NCI-H2107 treated with DMSO at 0.1 percent for 48 hours (cell line): ENCODE data around the gene DYTN.
"Not testable (repeated sequence)": the region's sequence is repeated elsewhere in the genome, so short reads cannot be mapped to it uniquely, and the experiment has no call there.

Experiments
- DNase-seq: peaks from one replicate; lab custom pipeline; 2025; ENCODE audit not compliant: unreplicated experiment; lab: John Stamatoyannopoulos, UW

DYTN gene, protein sequence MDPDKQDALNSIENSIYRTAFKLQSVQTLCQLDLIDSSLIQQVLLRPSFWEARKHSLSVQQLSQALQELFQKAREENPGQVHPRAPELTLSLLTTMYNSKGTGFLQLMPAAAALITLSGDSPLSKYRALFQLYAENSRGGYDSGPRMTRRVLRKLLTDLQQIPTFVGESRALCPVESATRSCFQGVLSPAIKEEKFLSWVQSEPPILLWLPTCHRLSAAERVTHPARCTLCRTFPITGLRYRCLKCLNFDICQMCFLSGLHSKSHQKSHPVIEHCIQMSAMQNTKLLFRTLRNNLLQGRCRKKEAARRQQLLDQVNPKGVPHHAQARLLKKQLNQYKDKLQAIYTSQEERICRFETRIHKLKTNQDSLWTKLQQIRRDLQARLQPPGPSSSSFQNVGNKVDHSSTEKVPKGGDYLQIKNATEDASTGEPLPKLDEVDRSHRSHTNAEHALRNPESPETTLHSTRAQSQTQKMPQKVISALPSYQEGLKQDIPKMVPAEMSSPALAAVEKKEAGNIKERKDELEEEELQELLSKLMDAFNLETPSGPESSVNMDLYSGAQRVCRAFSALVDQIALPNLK

DNA sequence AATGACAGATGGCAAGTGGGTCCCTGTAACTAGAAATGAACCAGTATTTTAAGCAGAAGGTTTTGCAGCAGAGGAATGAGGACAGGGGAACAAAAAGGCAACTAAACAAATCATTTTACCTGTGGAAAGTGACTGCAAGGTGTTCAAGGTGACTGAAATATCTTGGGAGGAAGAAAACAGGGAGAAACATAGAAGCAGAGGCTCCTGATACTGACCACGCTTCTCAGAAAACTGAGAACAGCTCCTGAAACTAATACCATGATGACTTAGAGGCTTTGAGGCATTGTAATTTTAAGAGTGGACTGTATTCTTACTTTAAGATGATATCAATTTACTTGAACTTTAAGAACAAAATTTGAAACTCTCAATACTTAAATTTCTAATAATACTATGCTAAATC is at the start of gene DYTN:
Gene DYTN, minus strand, starts transcription at position 101 of the 400 bp plus-strand sequence. CDS start 117 bp downstream, outside the sequence.
- DNase-seq = no peak

DNA sequence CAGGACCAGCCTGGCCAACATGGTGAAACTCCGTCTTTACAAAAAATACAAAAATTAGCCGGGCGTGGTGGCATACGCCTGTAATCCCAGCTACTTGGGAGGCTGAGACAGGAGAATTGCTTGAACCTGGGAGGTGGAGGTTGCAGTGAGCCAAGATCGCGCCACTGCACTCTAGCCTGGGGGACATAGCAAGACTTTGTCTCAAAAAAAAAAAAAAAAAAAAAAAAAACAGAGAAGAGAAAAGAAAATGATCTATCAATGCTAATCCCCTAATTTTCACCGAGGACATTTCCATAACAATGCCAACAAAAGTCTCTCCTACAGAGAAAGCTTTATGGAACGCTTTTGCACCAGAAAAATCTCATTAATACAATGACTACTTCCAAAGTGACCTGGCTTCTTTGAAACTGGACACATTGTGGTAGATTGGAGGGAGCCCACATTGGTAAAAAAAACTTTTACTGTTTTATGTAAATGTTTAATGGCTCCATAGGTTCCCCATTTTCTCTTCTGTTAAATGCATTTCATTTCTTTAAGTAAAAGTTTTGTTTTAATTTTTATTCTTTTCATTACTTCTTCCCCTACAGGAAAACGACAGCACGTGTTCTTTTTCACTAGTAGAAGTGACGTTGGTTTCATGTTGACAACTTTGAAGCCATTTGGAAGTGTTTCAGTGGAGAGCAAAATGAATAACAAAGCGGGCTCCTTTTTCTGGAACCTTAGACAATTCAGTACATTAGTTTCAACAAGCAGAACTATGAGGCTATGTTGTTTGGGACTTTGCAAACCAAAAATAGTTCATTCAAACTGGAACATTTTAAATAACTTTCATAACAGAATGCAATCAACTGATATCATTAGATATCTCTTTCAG is 48.1 kb upstream of the DYTN start:
- no peak for DNase-seq

DNA sequence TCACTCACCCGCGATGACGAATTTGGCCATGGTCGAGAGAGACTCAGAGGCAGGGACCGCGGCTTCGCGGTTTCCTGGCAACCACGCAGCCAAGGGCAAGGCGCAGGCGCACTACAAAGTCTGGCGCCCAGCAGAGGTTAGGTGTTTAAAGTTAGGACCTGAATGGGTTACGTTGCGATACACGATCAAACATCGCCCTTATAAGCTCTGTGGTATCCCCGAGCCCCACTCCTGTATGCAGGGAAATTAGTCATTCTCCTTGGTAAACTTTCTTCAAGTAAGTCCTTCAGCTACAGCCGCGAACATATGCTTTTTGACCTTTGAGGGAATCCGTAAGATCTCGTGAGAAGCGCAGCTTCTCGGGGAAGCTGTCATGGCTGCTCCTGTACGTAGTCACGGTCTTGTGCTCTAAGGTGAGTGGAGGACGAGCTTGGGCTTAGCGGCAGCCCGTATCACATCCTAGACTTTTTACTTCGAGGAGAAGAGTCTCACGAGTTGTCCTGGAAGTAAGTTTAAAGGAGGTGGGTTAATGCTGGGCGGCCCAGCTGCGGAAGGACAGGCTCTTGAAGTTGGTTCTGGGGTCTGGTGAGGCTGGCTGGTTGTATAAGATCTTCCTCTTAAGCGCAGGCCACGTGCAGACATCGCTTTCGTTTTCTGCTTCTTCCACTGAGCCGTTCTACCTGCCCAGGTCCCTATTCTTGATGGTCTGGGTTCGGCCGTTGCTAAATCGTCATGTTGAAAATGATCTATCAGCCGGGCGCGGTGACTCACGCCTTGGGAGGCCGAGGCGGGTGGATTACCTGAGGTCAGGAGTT is 47.3 kb upstream of the DYTN start, which contains the start of the genes FASTKD2 and MDH1B:
Gene FASTKD2, plus strand, starts transcription at position 365 of the 815 bp plus-strand sequence. CDS start 1,088 bp downstream, outside the sequence.
Gene MDH1B, minus strand, starts transcription at position 87 of the 815 bp plus-strand sequence. Its CDS starts 57 bp downstream, at position 30.
- DNase-seq = peak; percentile 87

DNA sequence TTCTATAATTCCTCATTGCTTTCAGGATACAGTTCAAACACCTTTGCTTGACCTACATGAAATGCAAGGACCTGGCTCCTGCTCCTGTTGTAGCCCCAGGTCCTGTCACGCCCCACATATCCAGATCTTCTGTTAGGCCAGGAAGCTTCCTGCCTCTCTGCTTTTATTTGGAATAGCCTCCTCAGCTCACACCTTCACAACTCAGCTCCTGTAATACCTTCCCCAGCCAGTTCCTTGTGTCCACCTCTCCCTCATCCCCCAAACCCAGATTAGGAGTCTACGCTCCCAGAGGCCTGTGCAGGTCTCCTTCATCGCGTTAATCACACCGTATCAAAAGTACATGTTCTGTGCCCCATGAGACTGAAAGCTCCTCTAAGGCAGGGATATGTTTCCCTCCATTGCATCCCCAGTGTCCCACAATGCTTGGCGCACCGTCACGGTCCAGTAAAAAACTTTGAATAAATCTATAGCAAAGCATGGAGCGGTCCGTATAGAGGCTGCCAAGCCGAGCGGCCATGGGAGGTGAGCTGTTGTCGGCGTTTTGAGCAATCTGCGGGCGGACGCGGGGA is 46.6 kb upstream of the DYTN start:
- no peak for DNase-seq

DNA sequence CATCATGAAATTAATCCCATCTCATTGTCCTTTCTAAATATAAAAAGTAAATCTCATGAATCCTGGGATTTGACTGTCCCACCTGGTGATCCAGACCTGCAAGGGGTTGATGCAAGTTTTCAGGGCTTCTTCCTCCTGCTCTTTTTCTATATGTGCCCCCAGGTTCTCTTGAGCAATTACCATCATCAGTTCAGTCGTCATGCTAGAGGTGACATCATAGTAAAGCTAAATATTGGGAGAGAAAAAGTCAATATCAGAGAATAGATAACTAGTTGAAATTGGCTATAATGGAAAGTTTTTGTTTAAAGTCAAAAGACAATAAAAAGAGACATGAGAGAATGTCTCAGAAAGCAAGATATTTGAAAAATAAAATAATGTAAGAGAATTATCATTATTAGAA is 38.6 kb upstream of the DYTN start:
- DNase-seq = no peak

DNA sequence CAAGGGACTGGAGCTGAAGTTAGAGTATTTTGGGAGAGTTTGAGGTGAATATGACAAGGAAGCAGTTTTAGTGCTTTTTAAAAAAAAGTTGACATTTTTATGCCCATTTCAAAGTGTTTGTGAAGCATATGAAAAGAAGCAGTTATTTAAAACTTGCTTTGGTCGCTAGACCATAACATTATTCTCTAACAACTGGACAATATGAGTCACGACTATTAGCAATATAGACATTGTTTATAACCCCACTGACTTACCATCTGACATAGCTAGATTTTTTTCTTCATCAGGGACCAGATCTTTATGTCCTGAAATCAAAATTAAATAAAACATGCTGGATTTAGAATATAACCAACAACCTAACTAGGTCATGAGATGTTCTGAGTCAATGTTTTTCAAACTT is 22.6 kb upstream of the DYTN start:
- DNase-seq = no peak

DNA sequence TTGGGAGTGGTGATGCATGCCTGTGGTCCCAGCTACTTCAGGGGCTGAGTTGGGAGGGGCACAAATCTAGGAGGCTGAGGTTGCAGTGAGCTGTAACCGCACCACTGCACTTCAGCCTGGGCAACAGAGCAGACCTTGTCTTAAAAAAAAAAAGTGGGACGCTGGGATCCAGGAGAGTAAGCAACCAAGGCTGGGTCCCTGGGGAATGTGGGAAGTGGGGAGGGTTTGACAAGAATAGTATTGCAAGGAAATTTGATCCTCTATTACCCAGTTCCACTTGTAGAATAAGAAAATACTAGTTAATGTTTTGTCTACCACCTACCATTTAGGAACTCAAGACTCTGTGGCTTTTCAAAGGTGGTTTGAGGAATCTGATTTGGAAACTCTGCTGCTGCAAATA is 21.1 kb upstream of the DYTN start:
- DNase-seq = peak; percentile 44

DNA sequence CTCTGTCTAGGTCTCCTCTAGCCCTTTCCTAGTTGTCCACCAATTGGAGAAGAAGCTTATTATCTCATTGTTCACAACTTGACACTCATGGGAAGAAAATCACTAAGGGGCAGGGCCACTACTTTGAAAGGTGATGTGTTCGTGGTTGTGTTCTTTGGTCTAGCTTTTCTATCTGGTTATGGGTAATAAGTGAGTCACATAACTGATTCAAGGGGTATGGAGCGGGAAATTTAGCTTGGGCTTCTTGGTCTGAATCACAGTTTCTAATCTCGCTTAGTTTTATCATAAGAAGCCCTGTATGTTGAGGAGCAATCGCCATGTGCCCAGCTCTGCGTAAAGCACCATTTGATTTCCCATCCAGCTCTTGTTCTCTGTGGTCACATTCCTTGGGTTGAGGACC is 18.7 kb upstream of the DYTN start:
- DNase-seq = no peak

DNA sequence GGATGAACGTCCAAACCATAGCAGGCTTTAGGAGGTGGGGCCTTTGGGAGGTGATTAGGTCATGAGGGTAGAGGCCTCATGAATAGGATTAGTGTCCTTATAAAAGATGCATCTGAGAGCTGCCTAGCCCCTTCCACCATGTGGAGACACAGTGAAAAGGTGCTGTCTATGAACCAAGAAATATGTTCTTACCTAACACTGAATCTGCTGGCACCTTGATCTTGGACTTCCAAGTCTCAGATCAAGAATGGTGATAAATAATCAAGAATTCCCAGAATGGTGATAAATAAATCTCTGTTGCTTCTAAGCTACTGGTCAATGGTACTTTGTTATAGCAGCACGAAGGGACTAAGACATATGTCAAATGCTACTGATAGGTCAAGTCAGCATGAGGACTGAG is 15.1 kb upstream of the DYTN start:
- no peak for DNase-seq

DNA sequence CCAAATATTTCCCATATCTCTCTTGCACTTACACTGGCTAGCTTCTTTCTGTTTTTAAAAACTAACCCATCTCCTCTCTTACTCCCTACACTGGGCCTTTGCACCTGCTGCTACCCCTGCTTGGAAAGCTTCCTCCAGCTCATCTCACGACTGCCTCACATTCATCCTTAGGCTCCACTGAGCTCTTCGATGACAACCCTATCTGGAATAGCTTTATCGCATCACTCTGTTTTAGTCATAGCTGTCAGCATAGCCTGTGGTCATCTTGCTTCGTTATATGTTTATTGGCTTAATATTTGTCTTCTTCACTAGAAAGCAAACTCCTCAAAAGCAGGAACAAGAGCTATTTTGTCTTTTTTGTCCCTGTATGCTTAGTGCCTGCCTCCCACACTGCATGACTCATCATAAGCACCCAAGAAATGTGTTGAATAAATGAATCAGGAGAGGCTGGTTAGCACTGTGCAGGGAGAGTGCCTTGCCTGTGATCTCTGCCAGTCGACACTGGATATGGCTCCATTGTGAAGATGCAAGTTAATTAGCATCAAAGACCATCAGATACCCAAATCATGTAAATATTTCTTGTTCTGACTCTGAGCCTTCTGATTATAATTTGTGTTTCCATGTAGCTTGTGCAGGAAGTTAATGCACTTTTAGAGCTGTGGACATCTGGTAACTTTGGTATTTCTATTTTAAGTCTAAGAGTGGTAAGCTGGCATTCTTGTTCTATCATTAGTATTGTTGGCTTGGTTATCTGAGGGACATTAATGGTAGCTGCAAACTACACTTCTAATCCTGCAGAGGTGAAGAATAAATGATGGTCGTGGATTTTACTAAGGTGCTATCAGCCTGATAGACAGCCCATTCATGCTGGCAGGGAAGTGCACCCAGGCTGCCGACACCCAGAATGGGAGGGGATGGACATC is 10.3 kb upstream of the DYTN start:
- DNase-seq = no peak

DNA sequence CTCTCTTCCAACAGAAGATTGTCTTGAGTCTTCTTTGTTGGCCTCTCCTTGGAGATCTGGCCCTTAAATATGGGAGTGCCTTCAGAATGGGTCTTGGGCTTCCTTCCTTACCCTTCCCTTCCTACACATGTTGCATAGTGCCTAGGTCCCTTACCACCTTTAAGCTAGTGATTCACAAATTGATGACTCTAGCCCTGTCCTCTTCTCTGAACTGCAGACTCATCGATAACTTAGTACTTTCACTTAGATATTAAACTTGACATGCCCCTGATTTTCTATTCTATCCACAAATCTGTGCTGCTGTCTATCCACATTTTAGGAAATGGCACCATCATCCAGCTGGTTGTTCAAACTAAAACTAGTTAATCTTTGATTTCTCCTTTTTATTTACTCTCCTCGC is 9.1 kb upstream of the DYTN start:
- no peak for DNase-seq

DNA sequence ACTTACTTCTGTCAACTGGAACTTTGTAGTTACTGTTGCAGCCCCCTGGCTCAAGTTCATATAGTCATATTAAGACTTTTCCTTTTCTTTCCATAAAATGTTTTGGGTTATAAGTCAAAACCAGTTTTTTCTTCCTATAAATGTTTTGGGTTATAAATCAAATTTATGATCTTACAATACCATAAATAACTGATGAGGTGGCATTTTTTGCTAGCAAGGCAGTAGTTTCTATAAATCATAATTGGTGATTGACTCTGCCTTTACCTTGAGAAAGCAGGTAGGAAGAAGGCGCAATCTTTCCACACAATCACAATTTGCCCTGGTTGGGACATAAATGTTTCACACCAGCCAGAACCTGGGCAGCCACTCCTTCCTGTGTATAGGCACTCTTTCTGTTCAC is 5.1 kb upstream of the DYTN start:
- DNase-seq = no peak

DNA sequence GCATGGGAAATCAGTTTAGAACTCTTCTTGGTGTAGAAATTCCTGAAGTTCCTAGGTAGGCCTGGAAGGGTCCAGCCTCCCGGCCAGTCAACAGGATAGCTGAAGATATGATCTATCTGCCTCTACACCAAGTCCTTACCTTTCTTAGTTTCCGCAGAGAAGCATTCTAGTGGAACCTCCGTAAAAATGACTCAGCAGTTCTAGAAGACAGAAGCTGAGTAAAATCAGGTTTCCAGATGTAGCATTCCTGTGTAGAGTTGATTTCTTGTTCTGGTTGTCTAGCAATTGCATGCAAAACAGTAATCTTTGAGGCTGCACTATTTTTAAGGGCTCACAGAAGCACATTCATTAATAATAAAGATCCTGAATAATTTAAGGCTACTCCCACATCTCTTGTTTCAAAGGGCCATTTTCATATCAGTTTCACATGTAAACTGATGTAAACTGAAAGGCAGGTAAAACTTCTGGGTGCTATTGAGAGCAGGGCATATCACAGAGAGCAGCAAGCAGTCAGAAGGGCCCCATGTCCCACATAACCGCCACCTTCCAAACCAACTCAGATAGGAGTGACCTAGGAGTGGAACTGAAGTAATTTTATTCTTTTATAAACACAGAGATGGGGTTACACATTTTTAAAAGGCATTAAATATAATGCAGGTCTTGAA is 3.2 kb upstream of the DYTN start:
- no peak for DNase-seq

DNA sequence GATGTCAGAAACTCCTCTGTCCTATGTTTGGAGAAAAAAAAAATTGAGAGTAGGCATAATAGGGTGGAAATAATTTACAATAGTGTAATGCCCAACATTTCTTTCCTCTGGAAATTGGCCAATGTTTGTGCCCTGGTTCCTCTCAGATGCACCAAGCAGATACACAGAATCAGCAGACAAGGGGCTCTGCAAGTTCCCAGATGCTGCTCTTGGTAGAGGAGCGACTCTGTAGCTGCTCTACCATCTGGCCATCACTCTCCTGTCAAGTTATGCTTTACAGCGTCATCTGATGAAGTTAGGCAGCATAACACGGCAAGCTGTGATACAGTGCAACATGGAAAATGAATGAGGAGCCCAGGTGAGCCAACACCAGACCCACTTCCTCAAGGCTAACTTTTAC is 1.6 kb downstream of the DYTN start:
- DNase-seq = no peak

DNA sequence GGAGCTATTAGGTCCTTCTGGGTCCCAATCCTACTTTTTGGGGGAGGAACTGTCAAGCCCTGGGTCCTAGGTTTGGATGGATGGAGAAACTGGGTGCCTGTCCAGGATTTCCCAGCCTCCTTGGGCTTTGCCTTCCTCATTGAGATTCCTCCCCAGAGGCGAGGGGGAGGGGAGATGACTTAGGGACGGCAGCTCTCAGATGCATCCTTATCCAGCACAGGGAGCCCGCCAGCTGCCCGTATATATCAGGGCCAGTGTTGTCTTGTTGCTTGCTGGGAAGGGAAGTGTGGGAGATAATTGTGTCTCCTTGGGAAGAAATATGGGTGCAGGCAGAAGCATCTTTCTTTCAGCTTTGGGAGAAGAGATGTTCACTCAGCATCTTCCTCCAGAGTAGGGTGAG is 3.0 kb downstream of the DYTN start:
- DNase-seq = not testable (repeated sequence)

DNA sequence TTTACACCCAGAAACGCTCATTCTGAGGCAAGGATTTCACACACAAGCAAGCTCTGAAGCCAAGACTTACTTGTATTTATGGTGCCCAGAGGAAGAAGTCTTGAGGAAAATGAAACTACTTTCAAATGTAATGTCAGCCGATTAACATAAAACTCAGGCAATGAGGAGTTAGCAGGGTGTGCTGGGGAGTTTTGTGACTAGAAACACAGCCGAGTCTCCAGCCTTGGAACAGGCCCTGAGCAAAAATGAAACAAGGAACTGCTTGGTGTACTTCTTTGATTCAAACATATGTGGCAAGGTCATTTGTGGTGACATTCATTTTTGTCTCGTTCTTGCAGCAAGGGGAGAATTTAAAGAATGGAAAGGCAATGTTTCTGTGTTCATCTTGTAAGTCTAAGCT is 4.5 kb downstream of the DYTN start:
- no peak for DNase-seq

DNA sequence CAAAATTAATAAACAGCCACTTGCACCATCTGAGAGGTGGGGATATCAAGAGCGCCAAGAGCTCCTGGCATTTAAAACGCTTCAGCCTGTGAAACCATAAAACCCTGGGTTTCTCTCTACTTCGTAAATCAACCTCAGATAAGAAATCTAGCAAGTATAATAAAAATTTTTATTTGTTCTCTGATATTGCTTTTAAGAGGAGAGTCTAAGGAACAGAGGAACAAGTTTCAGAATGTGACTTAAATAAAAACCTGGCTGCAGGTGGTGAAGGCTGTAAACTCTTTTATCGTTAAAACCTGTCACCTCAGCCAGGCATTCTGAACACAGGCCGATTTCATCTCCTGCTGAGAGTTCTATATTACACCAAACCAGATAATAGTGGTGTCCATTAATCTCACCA is 9.9 kb downstream of the DYTN start:
- DNase-seq = peak; percentile 22

DNA sequence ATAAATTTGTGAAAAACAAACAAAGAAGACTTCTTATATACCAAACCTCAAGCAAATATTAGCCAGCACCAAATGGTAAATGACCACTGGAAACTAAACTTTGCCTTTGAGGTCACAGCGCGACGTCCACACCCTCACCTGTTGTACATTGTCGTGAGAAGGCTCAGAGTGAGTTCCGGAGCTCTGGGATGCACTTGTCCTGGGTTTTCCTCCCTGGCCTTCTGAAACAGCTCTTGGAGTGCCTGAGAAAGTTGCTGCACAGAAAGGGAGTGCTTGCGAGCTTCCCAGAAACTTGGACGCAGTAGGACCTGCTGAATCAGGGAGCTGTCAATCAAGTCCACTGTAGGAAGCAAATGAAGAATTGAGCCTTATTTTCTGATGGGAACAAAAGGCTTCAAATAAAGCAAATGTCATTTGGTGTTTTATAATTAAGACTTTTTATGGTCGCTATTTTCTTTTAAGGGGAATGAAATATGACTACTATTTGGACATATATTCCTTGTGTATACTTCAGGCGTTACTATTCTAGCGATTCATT is 11.0 kb downstream of the DYTN start:
- DNase-seq = no peak
